B cell (primary cell): ENCODE results near the gene ZNF784.

Experiments
- EZH2 ChIP-seq: IDR thresholded peaks from 2 replicates; pipeline ENCODE4 v1.6.1; 2012; ENCODE audit warnings: borderline replicate concordance, low read depth, mild to moderate bottlenecking, moderate library complexity, low read length; ENCODE audit not compliant: insufficient read depth, poor library complexity, severe bottlenecking
- TF ChIP-seq, protein P1 (sequence below): fragments of 200-600 bp; IDR thresholded peaks from one replicate; pipeline ENCODE4 v1.8.0; 2022; ENCODE audit warnings: antibody characterized with exemption, mild to moderate bottlenecking

DNA sequence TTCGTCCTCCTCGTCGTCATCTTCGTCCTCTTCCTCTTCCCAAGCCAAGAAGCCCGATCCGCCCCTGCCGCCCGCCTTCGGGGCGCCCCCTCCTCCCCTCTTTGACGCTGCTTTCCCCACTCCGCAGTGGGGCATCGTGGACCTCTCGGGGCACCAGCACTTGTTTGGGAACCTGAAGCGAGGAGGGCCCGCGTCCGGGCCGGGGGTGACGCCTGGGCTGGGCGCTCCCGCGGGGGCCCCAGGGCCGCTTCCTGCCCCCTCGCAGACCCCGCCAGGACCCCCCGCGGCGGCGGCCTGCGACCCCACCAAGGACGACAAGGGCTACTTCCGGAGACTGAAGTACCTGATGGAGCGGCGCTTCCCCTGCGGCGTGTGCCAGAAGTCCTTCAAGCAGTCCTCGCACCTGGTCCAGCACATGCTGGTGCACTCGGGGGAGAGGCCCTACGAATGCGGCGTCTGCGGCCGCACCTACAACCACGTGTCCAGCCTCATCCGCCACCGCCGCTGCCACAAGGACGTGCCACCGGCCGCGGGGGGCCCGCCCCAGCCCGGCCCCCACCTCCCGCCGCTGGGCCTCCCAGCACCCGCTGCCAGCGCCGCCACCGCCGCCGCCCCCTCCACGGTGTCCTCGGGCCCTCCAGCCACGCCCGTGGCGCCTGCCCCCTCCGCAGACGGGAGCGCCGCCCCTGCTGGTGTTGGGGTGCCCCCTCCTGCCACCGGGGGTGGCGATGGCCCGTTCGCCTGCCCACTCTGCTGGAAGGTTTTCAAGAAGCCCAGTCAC, 10.2 kb downstream of the ZNF784 start:
- TF ChIP-seq, protein P1, sequence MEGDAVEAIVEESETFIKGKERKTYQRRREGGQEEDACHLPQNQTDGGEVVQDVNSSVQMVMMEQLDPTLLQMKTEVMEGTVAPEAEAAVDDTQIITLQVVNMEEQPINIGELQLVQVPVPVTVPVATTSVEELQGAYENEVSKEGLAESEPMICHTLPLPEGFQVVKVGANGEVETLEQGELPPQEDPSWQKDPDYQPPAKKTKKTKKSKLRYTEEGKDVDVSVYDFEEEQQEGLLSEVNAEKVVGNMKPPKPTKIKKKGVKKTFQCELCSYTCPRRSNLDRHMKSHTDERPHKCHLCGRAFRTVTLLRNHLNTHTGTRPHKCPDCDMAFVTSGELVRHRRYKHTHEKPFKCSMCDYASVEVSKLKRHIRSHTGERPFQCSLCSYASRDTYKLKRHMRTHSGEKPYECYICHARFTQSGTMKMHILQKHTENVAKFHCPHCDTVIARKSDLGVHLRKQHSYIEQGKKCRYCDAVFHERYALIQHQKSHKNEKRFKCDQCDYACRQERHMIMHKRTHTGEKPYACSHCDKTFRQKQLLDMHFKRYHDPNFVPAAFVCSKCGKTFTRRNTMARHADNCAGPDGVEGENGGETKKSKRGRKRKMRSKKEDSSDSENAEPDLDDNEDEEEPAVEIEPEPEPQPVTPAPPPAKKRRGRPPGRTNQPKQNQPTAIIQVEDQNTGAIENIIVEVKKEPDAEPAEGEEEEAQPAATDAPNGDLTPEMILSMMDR = no peak
- no peak for TF ChIP-seq EZH2
